Measurements from ENCODE around the gene LIPK. TPM values are rescaled to one million over a fixed set of nuclear protein-coding genes. Genes with fewer than 3 reads are reported as not detected.
"Not testable (repeated sequence)": the region's sequence is repeated elsewhere in the genome, so short reads cannot be mapped to it uniquely, and the experiment has no call there.

Gene LIPK
- total and polyA plus RNA-seq, 2 of the 13 experiments (the other 11 are each of a cell fraction or from before 2014, with no cell fraction given), result not detected

DNA sequence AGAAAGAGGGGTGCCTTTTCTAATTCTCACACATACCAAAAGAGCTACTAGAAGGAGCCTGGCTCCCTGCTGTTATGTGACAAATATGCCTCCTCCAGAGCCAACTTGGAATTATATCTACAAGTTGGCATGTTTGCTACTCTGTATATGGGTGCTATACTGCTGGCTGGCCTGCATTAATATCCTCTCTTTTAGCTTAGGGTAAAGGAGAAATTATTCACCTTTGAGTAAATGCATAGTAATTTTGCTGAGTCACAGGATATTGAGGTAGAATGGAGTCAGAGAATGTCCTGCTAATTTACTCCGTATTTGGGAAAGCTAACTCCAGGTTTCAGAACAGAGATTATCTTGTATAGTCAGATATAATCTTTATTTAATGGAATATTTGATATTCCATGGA lies 29.6 kb downstream of the LIPK start:
- ATAC-seq (no peak), DNase-seq (ENCODE audit: low spot score) (no peak), FAIRE-seq (no peak)
- no peak overlapping the region for H3K4me3 ChIP-seq (replicated peaks in 1 of 3; ENCODE audit: insufficient read depth in 1 of 3, low read depth in 2 of 3, low read length in 3 of 3)
- intact Hi-C loops (cut with micrococcal nuclease; ENCODE audit: unreplicated experiment), result loop anchor here (5.0 kb wide), 1 partner anchor 48 kb away; no protein-coding TSS in a partner anchor
- TF ChIP-seq ZNF776 (CRISPR knock-in tag; IDR thresholded peaks at IDR 0.05) (no peak), NFRKB (IDR thresholded peaks at IDR 0.05) (no peak), RBFOX2 (IDR thresholded peaks at IDR 0.05; ENCODE audit: low read depth, low read length) (no peak), SP4 (CRISPR knock-in tag; IDR thresholded peaks at IDR 0.05) (no peak), ZNF235 (CRISPR knock-in tag; IDR thresholded peaks at IDR 0.05; ENCODE audit: borderline replicate concordance) (no peak), NAIF1 (CRISPR knock-in tag; IDR thresholded peaks at IDR 0.05; ENCODE audit: borderline replicate concordance) (no peak), ZNF44 (CRISPR knock-in tag; IDR thresholded peaks at IDR 0.05) (no peak), GLI4 (CRISPR knock-in tag; IDR thresholded peaks at IDR 0.05; ENCODE audit: borderline replicate concordance) (no peak), ZNF124 (CRISPR knock-in tag; IDR thresholded peaks at IDR 0.05) (no peak), CREBL2 (CRISPR knock-in tag; IDR thresholded peaks at IDR 0.05; ENCODE audit: borderline replicate concordance) (no peak), ELF4 (CRISPR knock-in tag; IDR thresholded peaks at IDR 0.05; ENCODE audit: borderline replicate concordance) (no peak), MAFF (IDR thresholded peaks at IDR 0.05; ENCODE audit: low read depth, low read length) (peak; percentile 65), FIP1L1 (IDR thresholded peaks at IDR 0.05; ENCODE audit: borderline replicate concordance, insufficient read depth, low read depth, low read length) (no peak), MAFK (conservative IDR thresholded peaks at IDR 0.05 in 1 of 2, IDR thresholded peaks at IDR 0.05 in 1 of 2; ENCODE audit: low read length in 2 of 2) (peak; percentile 64 to 84; a peak in 3 of 4 replicates), ZFAT (CRISPR knock-in tag; conservative IDR thresholded peaks at IDR 0.05) (no peak), NFE2L2 (IDR thresholded peaks at IDR 0.05; ENCODE audit: low read length) (peak; percentile 72)
- H3K4me2 ChIP-seq (ENCODE audit: low read depth, low read length), result no peak overlapping the region
- H2AFZ ChIP-seq (ENCODE audit: low read length), result no peak overlapping the region
- H3K27me3 ChIP-seq (ENCODE audit: control insufficient read depth in 1 of 2, insufficient read depth in 2 of 2, low read length in 2 of 2), result no peaks in the 10 kb centered on the region; a peak in 1 of 5 replicates
- H4K20me1 ChIP-seq (ENCODE audit: insufficient read depth, low read length), result no peaks in the 10 kb centered on the region
- in situ Hi-C loops (cut with HindIII; ENCODE audit: extremely low pct_ligation_motif_present, low pct_unique_long_range_greater_than_20kb), result no loop called here
- H3K36me3 ChIP-seq (replicated peaks in 1 of 2; ENCODE audit: control insufficient read depth in 1 of 2, insufficient read depth in 2 of 2, low read length in 2 of 2), result no peaks in the 10 kb centered on the region
- no TSS peak for BruUV-seq (replicated peaks)
- CTCF ChIA-PET (ENCODE audit: low intra/inter-chr PET ratio, low total read pairs), result no interaction called here
- POLR2A ChIA-PET, result no interaction called here
- no peaks in the 10 kb centered on the region for H3K79me2 ChIP-seq (ENCODE audit: insufficient read depth, low read length)
- no peaks in the 10 kb centered on the region for H3K9me3 ChIP-seq (ENCODE audit: low read length)
- no peaks in the 10 kb centered on the region for H3K4me1 ChIP-seq (ENCODE audit: insufficient read depth, low read length)
- no peak overlapping the region for H3K9ac ChIP-seq (ENCODE audit: insufficient read depth, low read depth, low read length)
- no peak overlapping the region for H3K27ac ChIP-seq (ENCODE audit: extremely low read length, insufficient read depth, low read length)
- 0% methylated on average over 1 of the region's 1 CpG for WGBS (ENCODE audit: low lambda C conversion rate)

DNA sequence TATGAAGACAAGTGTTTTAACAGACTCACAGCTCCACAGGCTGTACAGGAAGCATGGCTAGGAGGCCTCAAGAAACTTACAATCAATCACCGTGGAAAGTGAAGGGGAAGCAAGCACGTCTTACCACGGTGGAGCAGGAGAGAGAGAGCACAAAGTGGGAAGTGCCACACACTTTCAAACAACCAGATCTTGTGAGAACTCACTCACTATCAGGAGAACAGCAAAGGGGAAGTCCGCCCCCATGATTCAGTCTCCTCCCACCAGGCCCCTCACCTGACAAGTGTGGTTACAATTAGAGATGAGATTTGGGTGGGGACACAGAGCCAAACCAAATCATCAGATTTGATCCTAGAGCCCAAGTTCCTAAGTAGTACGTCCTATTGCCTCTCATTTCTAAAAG lies 35.9 kb downstream of the LIPK start:
- H2AFZ ChIP-seq (ENCODE audit: low read length); DNase-seq (ENCODE audit: low spot score); BruUV-seq (replicated peaks); CTCF ChIA-PET (ENCODE audit: low intra/inter-chr PET ratio, low total read pairs); H3K9me3 ChIP-seq (ENCODE audit: low read length); in situ Hi-C loops (cut with HindIII; ENCODE audit: extremely low pct_ligation_motif_present, low pct_unique_long_range_greater_than_20kb); H3K27me3 ChIP-seq (ENCODE audit: control insufficient read depth in 1 of 2, insufficient read depth in 2 of 2, low read length in 2 of 2); ATAC-seq; H3K79me2 ChIP-seq (ENCODE audit: insufficient read depth, low read length); H3K4me3 ChIP-seq (replicated peaks in 1 of 3; ENCODE audit: insufficient read depth in 1 of 3, low read depth in 2 of 3, low read length in 3 of 3); H4K20me1 ChIP-seq (ENCODE audit: insufficient read depth, low read length); H3K9ac ChIP-seq (ENCODE audit: insufficient read depth, low read depth, low read length); H3K4me2 ChIP-seq (ENCODE audit: low read depth, low read length); intact Hi-C loops (cut with micrococcal nuclease; ENCODE audit: unreplicated experiment); FAIRE-seq; POLR2A ChIA-PET; H3K27ac ChIP-seq (ENCODE audit: extremely low read length, insufficient read depth, low read length); H3K36me3 ChIP-seq (replicated peaks in 1 of 2; ENCODE audit: control insufficient read depth in 1 of 2, insufficient read depth in 2 of 2, low read length in 2 of 2); H3K4me1 ChIP-seq (ENCODE audit: insufficient read depth, low read length): not testable (repeated sequence)
- whole genome bisulfite sequencing (ENCODE audit: low lambda C conversion rate), result 4% methylated on average over 5 of the region's 5 CpGs

Data from HepG2 (cell line).